ENCODE measurements around the gene PNP.

The PNP gene

GRCh38 chr14:20429801-20430669, 39.2 kb upstream of the PNP start:
- TF ChIP-seq FOXP2 (optimal IDR thresholded peaks at IDR 0.05; ENCODE audit: borderline replicate concordance, extremely low read depth, extremely low read length, insufficient read depth) (no peak), POLR2AphosphoS5 (IDR thresholded peaks at IDR 0.05; ENCODE audit: low read depth, low read length) (no peak), SIN3A (IDR thresholded peaks at IDR 0.05; ENCODE audit: borderline replicate concordance, insufficient read depth, low read length) (no peak), TAF1 (IDR thresholded peaks at IDR 0.05; ENCODE audit: borderline replicate concordance, insufficient read depth, low read length) (no peak)
- TF ChIP-seq, protein P1, sequence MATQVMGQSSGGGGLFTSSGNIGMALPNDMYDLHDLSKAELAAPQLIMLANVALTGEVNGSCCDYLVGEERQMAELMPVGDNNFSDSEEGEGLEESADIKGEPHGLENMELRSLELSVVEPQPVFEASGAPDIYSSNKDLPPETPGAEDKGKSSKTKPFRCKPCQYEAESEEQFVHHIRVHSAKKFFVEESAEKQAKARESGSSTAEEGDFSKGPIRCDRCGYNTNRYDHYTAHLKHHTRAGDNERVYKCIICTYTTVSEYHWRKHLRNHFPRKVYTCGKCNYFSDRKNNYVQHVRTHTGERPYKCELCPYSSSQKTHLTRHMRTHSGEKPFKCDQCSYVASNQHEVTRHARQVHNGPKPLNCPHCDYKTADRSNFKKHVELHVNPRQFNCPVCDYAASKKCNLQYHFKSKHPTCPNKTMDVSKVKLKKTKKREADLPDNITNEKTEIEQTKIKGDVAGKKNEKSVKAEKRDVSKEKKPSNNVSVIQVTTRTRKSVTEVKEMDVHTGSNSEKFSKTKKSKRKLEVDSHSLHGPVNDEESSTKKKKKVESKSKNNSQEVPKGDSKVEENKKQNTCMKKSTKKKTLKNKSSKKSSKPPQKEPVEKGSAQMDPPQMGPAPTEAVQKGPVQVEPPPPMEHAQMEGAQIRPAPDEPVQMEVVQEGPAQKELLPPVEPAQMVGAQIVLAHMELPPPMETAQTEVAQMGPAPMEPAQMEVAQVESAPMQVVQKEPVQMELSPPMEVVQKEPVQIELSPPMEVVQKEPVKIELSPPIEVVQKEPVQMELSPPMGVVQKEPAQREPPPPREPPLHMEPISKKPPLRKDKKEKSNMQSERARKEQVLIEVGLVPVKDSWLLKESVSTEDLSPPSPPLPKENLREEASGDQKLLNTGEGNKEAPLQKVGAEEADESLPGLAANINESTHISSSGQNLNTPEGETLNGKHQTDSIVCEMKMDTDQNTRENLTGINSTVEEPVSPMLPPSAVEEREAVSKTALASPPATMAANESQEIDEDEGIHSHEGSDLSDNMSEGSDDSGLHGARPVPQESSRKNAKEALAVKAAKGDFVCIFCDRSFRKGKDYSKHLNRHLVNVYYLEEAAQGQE (IDR thresholded peaks at IDR 0.05; ENCODE audit: insufficient read depth in 1 of 2, low read depth in 2 of 2, low read length in 2 of 2) = no peak

GRCh38 chr14:20434701-20435581, 34.3 kb upstream of the PNP start:
- TF ChIP-seq FOXP2 (optimal IDR thresholded peaks at IDR 0.05; ENCODE audit: borderline replicate concordance, extremely low read depth, extremely low read length, insufficient read depth) (no peak), SIN3A (IDR thresholded peaks at IDR 0.05; ENCODE audit: borderline replicate concordance, insufficient read depth, low read length) (no peak), POLR2AphosphoS5 (IDR thresholded peaks at IDR 0.05; ENCODE audit: low read depth, low read length) (no peak), TAF1 (IDR thresholded peaks at IDR 0.05; ENCODE audit: borderline replicate concordance, insufficient read depth, low read length) (no peak)
- TF ChIP-seq, protein P1 (IDR thresholded peaks at IDR 0.05; ENCODE audit: insufficient read depth in 1 of 2, low read depth in 2 of 2, low read length in 2 of 2) = no peak

- TF ChIP-seq SIN3A (IDR thresholded peaks at IDR 0.05; ENCODE audit: borderline replicate concordance, insufficient read depth, low read length) = no peak
- TF ChIP-seq, protein P1 (IDR thresholded peaks at IDR 0.05; ENCODE audit: insufficient read depth in 1 of 2, low read depth in 2 of 2, low read length in 2 of 2) = no peak
- no peak for TF ChIP-seq FOXP2 (optimal IDR thresholded peaks at IDR 0.05; ENCODE audit: borderline replicate concordance, extremely low read depth, extremely low read length, insufficient read depth)
- TF ChIP-seq POLR2AphosphoS5 (IDR thresholded peaks at IDR 0.05; ENCODE audit: low read depth, low read length) = no peak
- no peak for TF ChIP-seq TAF1 (IDR thresholded peaks at IDR 0.05; ENCODE audit: borderline replicate concordance, insufficient read depth, low read length)
Measured at GRCh38 chr14:20435582-20436362, 33.4 kb upstream of the PNP start, which contains the start of gene KLHL33. TSS of gene KLHL33 (minus strand) at chr14:20436166. CDS start at chr14:20435811, 355 bp downstream.

- TF ChIP-seq TAF1 (IDR thresholded peaks at IDR 0.05; ENCODE audit: borderline replicate concordance, insufficient read depth, low read length) = no peak
Measured at GRCh38 chr14:20436363-20436755, 32.8 kb upstream of the PNP start.

- TF ChIP-seq SIN3A (IDR thresholded peaks at IDR 0.05; ENCODE audit: borderline replicate concordance, insufficient read depth, low read length) = no peak
- TF ChIP-seq, protein P1 (IDR thresholded peaks at IDR 0.05; ENCODE audit: insufficient read depth in 1 of 2, low read depth in 2 of 2, low read length in 2 of 2) = no peak
Measured at GRCh38 chr14:20438664-20439063, 30.5 kb upstream of the PNP start.
